ENCODE results near the gene SLC7A9.
"Not testable (repeated sequence)": the region's sequence is repeated elsewhere in the genome, so short reads cannot be mapped to it uniquely, and the experiment has no call there.

Gene SLC7A9

GRCh38 chr19:32843716-32844245, 25.8 kb downstream of the SLC7A9 start:
- no peak for TF ChIP-seq CTCF (IDR thresholded peaks at IDR 0.05; ENCODE audit: unreplicated experiment in 3 of 3)

GRCh38 chr19:32842061-32842460, 27.5 kb downstream of the SLC7A9 start:
- peaks cover 47% of the 10 kb centered on the region for H3K36me3 Mint-ChIP-seq (ENCODE audit: low read depth)
- no peak overlapping the region for H3K27ac Mint-ChIP-seq
- peaks cover 5% of the 10 kb centered on the region for H3K27me3 Mint-ChIP-seq (ENCODE audit: low read depth)
- H3K4me3 Mint-ChIP-seq, result no peak overlapping the region
- peaks cover 30% of the 10 kb centered on the region for H3K9me3 Mint-ChIP-seq
- H3K4me1 Mint-ChIP-seq, result no peaks in the 10 kb centered on the region
- no peak for TF ChIP-seq CTCF (IDR thresholded peaks at IDR 0.05; ENCODE audit: unreplicated experiment in 3 of 3)

More at GRCh38 chr19:32843716-32844245, 25.8 kb downstream of the SLC7A9 start:
- Mint-ChIP-seq H3K9me3 (peaks cover 33% of the 10 kb centered on the region), H3K4me3 (no peak overlapping the region), H3K27me3 (ENCODE audit: low read depth) (peaks cover 5% of the 10 kb centered on the region), H3K36me3 (ENCODE audit: low read depth) (peaks cover 52% of the 10 kb centered on the region), H3K27ac (no peak overlapping the region), H3K4me1 (no peaks in the 10 kb centered on the region)

- Mint-ChIP-seq H3K4me3 (no peak overlapping the region), H3K36me3 (ENCODE audit: low read depth) (peaks cover 28% of the 10 kb centered on the region), H3K4me1 (no peaks in the 10 kb centered on the region), H3K9me3 (peaks cover 18% of the 10 kb centered on the region), H3K27me3 (ENCODE audit: low read depth) (no peaks in the 10 kb centered on the region), H3K27ac (no peak overlapping the region)
- no peak for TF ChIP-seq CTCF (IDR thresholded peaks at IDR 0.05; ENCODE audit: unreplicated experiment in 3 of 3)
Measured at GRCh38 chr19:32837531-32837930, 32.0 kb downstream of the SLC7A9 start.

- H3K4me1 Mint-ChIP-seq; H3K4me3 Mint-ChIP-seq; H3K36me3 Mint-ChIP-seq (ENCODE audit: low read depth); H3K27me3 Mint-ChIP-seq (ENCODE audit: low read depth); H3K27ac Mint-ChIP-seq; H3K9me3 Mint-ChIP-seq: not testable (repeated sequence)
Measured at GRCh38 chr19:32833388-32833787, 36.2 kb downstream of the SLC7A9 start.

GRCh38 chr19:32832825-32833224, 36.7 kb downstream of the SLC7A9 start:
- H3K4me1 Mint-ChIP-seq; H3K9me3 Mint-ChIP-seq; H3K27ac Mint-ChIP-seq; H3K4me3 Mint-ChIP-seq; H3K27me3 Mint-ChIP-seq (ENCODE audit: low read depth); H3K36me3 Mint-ChIP-seq (ENCODE audit: low read depth): not testable (repeated sequence)

GRCh38 chr19:32832094-32832493, 37.5 kb downstream of the SLC7A9 start:
- not testable (repeated sequence) for H3K9me3 Mint-ChIP-seq; H3K4me3 Mint-ChIP-seq; H3K4me1 Mint-ChIP-seq; H3K27ac Mint-ChIP-seq; H3K36me3 Mint-ChIP-seq (ENCODE audit: low read depth); H3K27me3 Mint-ChIP-seq (ENCODE audit: low read depth)

- Mint-ChIP-seq H3K27me3 (ENCODE audit: low read depth) (no peaks in the 10 kb centered on the region), H3K4me3 (no peak overlapping the region), H3K4me1 (no peaks in the 10 kb centered on the region), H3K36me3 (ENCODE audit: low read depth) (peaks cover 9% of the 10 kb centered on the region), H3K9me3 (no peaks in the 10 kb centered on the region), H3K27ac (no peak overlapping the region)
- no peak for TF ChIP-seq CTCF (IDR thresholded peaks at IDR 0.05; ENCODE audit: unreplicated experiment in 3 of 3)
Measured at GRCh38 chr19:32831611-32832010, 38.0 kb downstream of the SLC7A9 start.

Data from nephron (organoid).